AG04450 (cell line): ENCODE measurements around the gene TMEM141. TPM values are rescaled to one million over a fixed set of nuclear protein-coding genes. Genes with fewer than 3 reads are reported as not detected.
"Not testable (repeated sequence)": the region's sequence is repeated elsewhere in the genome, so short reads cannot be mapped to it uniquely, and the experiment has no call there.

Source experiments
- CTCF ChIA-PET: fragments of 300-600, 350-600 bp; formaldehyde crosslinking; extraction: SDS; loops from one replicate; lab custom pipeline; 2022; ENCODE audit warnings: antibody characterized with exemption, inconsistent platforms; lab: Charles Lee
- POLR2A ChIA-PET: fragments of 350-600 bp; formaldehyde crosslinking; extraction: SDS; loops from one replicate; lab custom pipeline; 2021; ENCODE audit warnings: antibody characterized with exemption, inconsistent platforms; lab: Yijun Ruan, JAX
- DNase-seq: peaks from one replicate; pipeline ENCODE4 v3.0.0-alpha.2; 2011; ENCODE audit warnings: low read depth, low spot score
- H3K27ac ChIP-seq: one replicate; pipeline ENCODE4 v1.5.1; 2012; ENCODE audit warnings: low read depth, low read length, control low read depth
- H3K27me3 ChIP-seq: one replicate; pipeline ENCODE4 v1.6.0; 2012; ENCODE audit warnings: low read length; ENCODE audit not compliant: control insufficient read depth, insufficient read depth
- H3K4me3 ChIP-seq: 2 replicates; pipeline ENCODE4 v1.5.1; 2011; ENCODE audit warnings: mild to moderate bottlenecking, low read depth, low read length, control low read depth
- H3K9me3 ChIP-seq: 2 replicates; pipeline ENCODE4 v1.5.1; 2012; ENCODE audit warnings: low read length; ENCODE audit not compliant: control insufficient read depth, insufficient read depth
- CTCF ChIP-seq: IDR thresholded peaks from 2 replicates; pipeline ENCODE4 v1.5.1; 2011; ENCODE audit warnings: low read depth, low read length, control low read depth, inconsistent platforms
- polyA plus RNA-seq: library from polyadenylated mRNA; depleted of rRNA; stranded (reverse); fragments of >200 nt; gene quantifications from 2 replicates; pipeline ENCODE4 v1.2.3, GENCODE V29; 2011

The TMEM141 gene
- polyA plus RNA-seq, 1 experiment, result 34.9 TPM

GRCh38 chr9:136751244-136751643 lies 39.9 kb upstream of the TMEM141 start:
- H3K27ac ChIP-seq, result no peak overlapping the region
- peaks cover 31% of the 10 kb centered on the region for H3K9me3 ChIP-seq
- CTCF ChIA-PET, result interaction anchor here (1.0 kb wide), 1 partner anchor 9 kb away, joined by 3 read pairs; no protein-coding TSS in a partner anchor
- peaks cover 28% of the 10 kb centered on the region for H3K27me3 ChIP-seq
- POLR2A ChIA-PET, result no interaction called here
- TF ChIP-seq CTCF, result no peak
- no peak for DNase-seq
- H3K4me3 ChIP-seq, result no peak overlapping the region

- no peak for DNase-seq
- H3K27ac ChIP-seq, result no peak overlapping the region
- H3K4me3 ChIP-seq, result no peak overlapping the region
- POLR2A ChIA-PET, result no interaction called here
- peaks cover 23% of the 10 kb centered on the region for H3K27me3 ChIP-seq
- H3K9me3 ChIP-seq, result peaks cover 37% of the 10 kb centered on the region
- CTCF ChIA-PET, result interaction anchor here (1.0 kb wide), 1 partner anchor 8 kb away, joined by 3 read pairs; no protein-coding TSS in a partner anchor
- no peak for TF ChIP-seq CTCF
Observed at GRCh38 chr9:136751814-136752213, 39.3 kb upstream of the TMEM141 start.

GRCh38 chr9:136753371-136754058 lies 37.6 kb upstream of the TMEM141 start:
- H3K9me3 ChIP-seq, result peaks cover 45% of the 10 kb centered on the region
- TF ChIP-seq CTCF, result no peak
- H3K27ac ChIP-seq, result no peak overlapping the region
- peaks cover 23% of the 10 kb centered on the region for H3K27me3 ChIP-seq
- no peak overlapping the region for H3K4me3 ChIP-seq
- no peak for DNase-seq
- ChIA-PET POLR2A (no interaction called here), CTCF (no interaction called here)

GRCh38 chr9:136754059-136754572 lies 37.0 kb upstream of the TMEM141 start:
- no peak for TF ChIP-seq CTCF
- Histone ChIP-seq H3K27me3 (peaks cover 19% of the 10 kb centered on the region), H3K27ac (no peak overlapping the region), H3K9me3 (peaks cover 45% of the 10 kb centered on the region), H3K4me3 (no peak overlapping the region)
- ChIA-PET CTCF (no interaction called here), POLR2A (no interaction called here)
- DNase-seq, result no peak

GRCh38 chr9:136754626-136755301 lies 36.4 kb upstream of the TMEM141 start:
- H3K27ac ChIP-seq, result no peak overlapping the region
- peaks cover 19% of the 10 kb centered on the region for H3K27me3 ChIP-seq
- ChIA-PET POLR2A (interaction anchor here (0.6 kb wide), 1 partner anchor 455 kb away, joined by 3 read pairs; no protein-coding TSS in a partner anchor), CTCF (no interaction called here)
- no peak for DNase-seq
- H3K9me3 ChIP-seq, result peaks cover 45% of the 10 kb centered on the region
- H3K4me3 ChIP-seq, result no peak overlapping the region
- TF ChIP-seq CTCF, result no peak

GRCh38 chr9:136755302-136756133 lies 35.6 kb upstream of the TMEM141 start:
- DNase-seq, H3K27ac ChIP-seq, CTCF ChIA-PET, H3K4me3 ChIP-seq: not testable (repeated sequence)
- POLR2A ChIA-PET, result interaction anchor here (0.6 kb wide), 1 partner anchor 455 kb away, joined by 3 read pairs; no protein-coding TSS in a partner anchor
- Histone ChIP-seq H3K27me3 (peaks cover 19% of the 10 kb centered on the region), H3K9me3 (peaks cover 45% of the 10 kb centered on the region)
